Progenitor cell of endocrine pancreas (in vitro differentiated cells): ENCODE results near the gene RNPEP. TPM values are rescaled to one million over a fixed set of nuclear protein-coding genes. Genes with fewer than 3 reads are reported as not detected.

Source experiments
- DNase-seq: peaks from one replicate; pipeline ENCODE4 v3.0.0; 2021; ENCODE audit warnings: low spot score; ENCODE audit not compliant: unreplicated experiment
- H3K27ac Mint-ChIP-seq: 2 replicates; pipeline ENCODE4 v1.8.0; 2021; ENCODE audit warnings: mild to moderate bottlenecking, moderate library complexity, mixed read lengths
- H3K27me3 Mint-ChIP-seq: 2 replicates; pipeline ENCODE4 v1.8.0; 2021; ENCODE audit warnings: mixed read lengths
- H3K36me3 Mint-ChIP-seq: 2 replicates; pipeline ENCODE4 v1.8.0; 2022; ENCODE audit warnings: mixed read lengths; ENCODE audit not compliant: insufficient read depth
- H3K4me1 Mint-ChIP-seq: 2 replicates; pipeline ENCODE4 v1.8.0; 2021; ENCODE audit warnings: low read depth, mixed read lengths
- H3K4me3 Mint-ChIP-seq: 2 replicates; pipeline ENCODE4 v1.8.0; 2021; ENCODE audit warnings: low read depth, mild to moderate bottlenecking, moderate library complexity, mixed read lengths
- H3K9me3 Mint-ChIP-seq: 2 replicates; pipeline ENCODE4 v1.8.0; 2021; ENCODE audit warnings: low read depth, mixed read lengths
- total RNA-seq: library from RNA; stranded (reverse); gene quantifications from 2 replicates; pipeline ENCODE4 v1.2.1, GENCODE V29; 2021
- TF ChIP-seq, protein P1 (sequence below): fragments of 200-600 bp; sonication (generic); IDR thresholded peaks from one replicate; pipeline ENCODE4 v1.5.0; 2021; ENCODE audit warnings: antibody characterized with exemption, mild to moderate bottlenecking; ENCODE audit not compliant: unreplicated experiment

Gene RNPEP
- total RNA-seq, 1 donor from 2014 or later = 59.5 TPM

- Mint-ChIP-seq H3K4me3 (peak overlapping the region; percentile 79), H3K9me3 (no peaks in the 10 kb centered on the region), H3K4me1 (peaks cover 48% of the 10 kb centered on the region), H3K27me3 (no peaks in the 10 kb centered on the region), H3K36me3 (peaks cover 26% of the 10 kb centered on the region), H3K27ac (peak overlapping the region; percentile 98)
- DNase-seq = no peak
- TF ChIP-seq, protein P1, sequence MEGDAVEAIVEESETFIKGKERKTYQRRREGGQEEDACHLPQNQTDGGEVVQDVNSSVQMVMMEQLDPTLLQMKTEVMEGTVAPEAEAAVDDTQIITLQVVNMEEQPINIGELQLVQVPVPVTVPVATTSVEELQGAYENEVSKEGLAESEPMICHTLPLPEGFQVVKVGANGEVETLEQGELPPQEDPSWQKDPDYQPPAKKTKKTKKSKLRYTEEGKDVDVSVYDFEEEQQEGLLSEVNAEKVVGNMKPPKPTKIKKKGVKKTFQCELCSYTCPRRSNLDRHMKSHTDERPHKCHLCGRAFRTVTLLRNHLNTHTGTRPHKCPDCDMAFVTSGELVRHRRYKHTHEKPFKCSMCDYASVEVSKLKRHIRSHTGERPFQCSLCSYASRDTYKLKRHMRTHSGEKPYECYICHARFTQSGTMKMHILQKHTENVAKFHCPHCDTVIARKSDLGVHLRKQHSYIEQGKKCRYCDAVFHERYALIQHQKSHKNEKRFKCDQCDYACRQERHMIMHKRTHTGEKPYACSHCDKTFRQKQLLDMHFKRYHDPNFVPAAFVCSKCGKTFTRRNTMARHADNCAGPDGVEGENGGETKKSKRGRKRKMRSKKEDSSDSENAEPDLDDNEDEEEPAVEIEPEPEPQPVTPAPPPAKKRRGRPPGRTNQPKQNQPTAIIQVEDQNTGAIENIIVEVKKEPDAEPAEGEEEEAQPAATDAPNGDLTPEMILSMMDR = no peak
Observed at GRCh38 chr1:202007304-202007703, 24.9 kb downstream of the RNPEP start.

DNA sequence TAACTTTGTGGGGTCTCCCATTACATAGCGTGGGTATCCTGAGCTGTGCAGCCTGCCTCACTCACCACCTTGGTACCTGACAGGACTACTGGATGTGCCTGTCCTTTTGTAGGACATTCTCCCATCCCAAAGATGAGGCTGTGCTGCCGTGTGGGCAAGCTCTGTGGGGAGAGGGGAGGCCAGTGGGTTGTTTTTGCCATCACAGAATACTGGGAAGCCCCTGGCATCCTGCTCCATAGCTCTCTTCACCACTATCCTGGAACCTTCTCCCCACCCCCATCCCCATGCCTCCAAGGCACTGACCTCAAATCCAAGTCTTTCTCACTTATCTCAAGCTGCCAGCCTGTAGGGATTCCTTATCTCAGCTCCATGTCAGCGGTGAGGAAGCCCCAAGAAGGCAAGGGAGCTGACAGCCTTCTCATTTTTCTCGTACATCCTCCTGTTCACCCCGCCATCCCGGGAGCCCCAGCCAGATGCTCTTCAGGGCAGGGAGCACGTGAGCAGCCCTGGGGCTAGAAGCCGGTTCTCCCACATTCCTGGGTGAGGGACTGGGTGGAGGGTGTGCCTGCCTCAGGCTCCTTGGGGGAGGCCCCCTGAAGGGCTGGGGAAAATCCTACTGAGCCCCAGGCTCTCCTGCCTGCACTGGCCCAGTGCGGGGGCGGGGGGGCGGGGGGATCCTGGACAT is 25.5 kb downstream of the RNPEP start:
- no peaks in the 10 kb centered on the region for H3K27me3 Mint-ChIP-seq
- H3K36me3 Mint-ChIP-seq = peaks cover 20% of the 10 kb centered on the region
- DNase-seq = peak; percentile 81
- H3K27ac Mint-ChIP-seq = peak overlapping the region; percentile 98
- peak overlapping the region; percentile 79 for H3K4me3 Mint-ChIP-seq
- no peaks in the 10 kb centered on the region for H3K9me3 Mint-ChIP-seq
- TF ChIP-seq, protein P1 = no peak
- peaks cover 50% of the 10 kb centered on the region for H3K4me1 Mint-ChIP-seq

DNA sequence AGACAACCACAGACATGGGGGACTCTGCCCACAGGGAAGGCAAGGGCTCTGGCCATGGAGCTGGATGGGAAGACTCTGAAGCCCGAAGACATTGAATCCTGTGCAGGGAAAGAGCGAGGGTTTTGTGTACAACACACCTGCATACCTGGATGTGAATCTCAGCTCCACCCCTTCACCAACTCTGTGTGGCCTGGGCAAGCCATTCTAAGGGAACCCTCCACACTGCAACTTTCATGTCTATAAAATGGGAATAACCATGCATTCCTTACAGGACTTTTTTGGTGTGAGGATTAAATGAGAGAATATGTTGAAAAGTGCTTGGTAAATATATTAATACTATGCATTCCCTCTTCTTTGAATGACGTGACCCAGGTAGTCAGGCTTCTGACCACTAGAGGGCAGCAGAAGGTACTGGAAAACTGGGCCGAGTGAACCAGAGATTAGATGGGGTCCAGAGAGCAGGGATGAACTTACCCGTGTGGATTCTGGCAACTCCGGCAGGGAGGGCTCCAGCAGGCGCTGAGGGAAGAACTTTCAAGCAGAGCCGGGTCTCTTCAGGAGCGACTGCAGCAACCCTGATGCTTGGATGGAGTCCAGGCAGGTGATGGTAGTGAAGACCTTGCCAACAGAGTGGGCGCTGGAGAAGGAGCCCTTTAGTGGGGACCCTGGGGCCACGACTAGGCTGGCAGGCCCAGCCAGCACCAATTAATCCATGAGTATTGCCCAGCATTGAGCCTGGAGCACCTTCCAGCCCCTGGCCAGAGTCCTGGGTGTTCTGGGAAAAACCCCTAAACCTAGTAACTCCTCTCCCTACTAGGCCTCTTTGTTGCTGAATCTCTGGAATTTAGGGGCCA is 27.1 kb downstream of the RNPEP start:
- Mint-ChIP-seq H3K27ac (peak overlapping the region; percentile 98), H3K36me3 (peaks cover 18% of the 10 kb centered on the region), H3K27me3 (no peaks in the 10 kb centered on the region), H3K9me3 (no peaks in the 10 kb centered on the region), H3K4me3 (peak overlapping the region; percentile 91), H3K4me1 (peaks cover 51% of the 10 kb centered on the region)
- peak; percentile 68 for DNase-seq
- TF ChIP-seq, protein P1 = peak; percentile 93

GRCh38 chr1:202010180-202011015 is 27.9 kb downstream of the RNPEP start, which contains the start of gene ELF3:
Gene ELF3, plus strand, starts transcription at chr1:202010587. Its CDS starts 550 bp downstream, at chr1:202011137.
- Mint-ChIP-seq H3K4me1 (peaks cover 51% of the 10 kb centered on the region), H3K36me3 (peaks cover 19% of the 10 kb centered on the region), H3K4me3 (peak within 1 kb of the TSS; percentile 91), H3K27me3 (no peaks in the 10 kb centered on the region), H3K27ac (peak within 1 kb of the TSS; percentile 98), H3K9me3 (no peaks in the 10 kb centered on the region)
- peak; percentile 84 for DNase-seq
- TF ChIP-seq, protein P1 = no peak

- Mint-ChIP-seq H3K9me3 (no peaks in the 10 kb centered on the region), H3K36me3 (peaks cover 26% of the 10 kb centered on the region), H3K27ac (no peak overlapping the region)
Observed at GRCh38 chr1:202011994-202012393, 29.5 kb downstream of the RNPEP start.

More at GRCh38 chr1:202011994-202012393, 29.5 kb downstream of the RNPEP start:
- peaks cover 56% of the 10 kb centered on the region for H3K4me1 Mint-ChIP-seq
- peak overlapping the region; percentile 91 for H3K4me3 Mint-ChIP-seq
- TF ChIP-seq, protein P1 = no peak
- no peaks in the 10 kb centered on the region for H3K27me3 Mint-ChIP-seq
- DNase-seq = no peak
